GM18868 (cell line): ENCODE results near the gene ZNF284.
"Not testable (repeated sequence)": the region's sequence is repeated elsewhere in the genome, so short reads cannot be mapped to it uniquely, and the experiment has no call there.

ENCODE experiments used
- ATAC-seq: cut with Tn5 transposase; IDR thresholded peaks from one replicate; pipeline ENCODE4 v1.9.1; 2021; ENCODE audit warnings: mild to moderate bottlenecking, moderate library complexity; ENCODE audit not compliant: unreplicated experiment

Gene ZNF284

DNA sequence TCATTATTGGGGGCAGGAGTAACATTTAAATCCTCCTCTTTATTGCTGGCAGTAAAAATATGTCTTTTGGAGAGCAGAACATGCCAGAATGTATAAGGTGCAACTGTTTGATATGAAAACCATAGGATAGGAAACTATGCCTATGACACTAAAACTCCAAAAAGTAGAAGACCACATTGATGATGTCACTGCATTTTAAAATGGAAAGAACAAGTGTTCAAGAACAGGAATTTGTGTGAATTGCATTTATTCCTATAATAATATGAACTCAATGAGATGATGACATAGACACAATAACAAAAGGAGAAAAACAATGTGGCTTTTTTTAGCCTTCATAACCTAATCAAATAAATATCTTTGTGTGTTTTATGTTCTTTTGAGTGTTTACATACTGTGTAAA is 37.5 kb downstream of the ZNF284 start:
- ATAC-seq: no peak

DNA sequence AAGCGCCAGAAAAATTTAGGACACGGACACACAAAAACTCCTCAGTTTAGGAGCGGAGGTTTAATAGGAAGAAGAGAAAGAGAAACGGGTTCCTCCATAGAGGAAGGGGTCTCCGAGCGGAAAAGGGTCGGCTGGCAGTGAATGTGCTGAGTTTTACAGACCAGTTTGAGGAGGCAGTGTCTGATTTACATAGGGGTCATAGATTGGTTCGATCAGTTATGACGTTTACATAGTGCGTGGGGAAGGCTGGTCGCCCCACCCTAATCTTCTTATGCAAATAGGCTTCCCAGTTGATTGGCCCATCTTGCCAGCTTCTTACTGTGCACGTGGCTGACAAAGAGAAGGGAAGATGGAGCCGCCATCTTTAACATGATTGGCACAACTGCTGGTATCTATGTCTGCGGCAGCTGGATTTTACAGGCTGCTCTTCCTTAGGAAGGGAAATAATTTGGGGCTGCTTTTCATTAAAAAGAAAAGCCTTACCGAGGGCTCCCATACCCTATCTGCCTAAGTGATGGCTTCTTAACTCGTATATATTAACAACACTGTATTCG is 40.0 kb downstream of the ZNF284 start:
- no peak for ATAC-seq

DNA sequence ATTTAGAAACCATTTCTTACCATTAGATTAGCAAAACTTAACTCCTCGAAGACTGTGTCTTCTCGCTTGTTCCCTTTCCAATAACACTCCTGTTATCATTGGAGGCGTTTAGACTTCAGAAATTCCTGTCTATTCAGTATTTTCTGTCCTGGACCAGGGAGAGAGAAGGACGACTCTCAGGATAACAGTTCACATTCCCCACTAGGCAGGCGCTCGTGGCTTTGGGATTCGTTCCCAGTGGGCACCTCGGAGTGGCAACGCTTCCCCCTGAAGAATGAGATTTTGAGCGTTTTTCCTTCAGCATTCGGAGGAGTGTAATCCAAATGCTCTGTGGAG is 40.8 kb downstream of the ZNF284 start:
- peak; percentile 23 for ATAC-seq

DNA sequence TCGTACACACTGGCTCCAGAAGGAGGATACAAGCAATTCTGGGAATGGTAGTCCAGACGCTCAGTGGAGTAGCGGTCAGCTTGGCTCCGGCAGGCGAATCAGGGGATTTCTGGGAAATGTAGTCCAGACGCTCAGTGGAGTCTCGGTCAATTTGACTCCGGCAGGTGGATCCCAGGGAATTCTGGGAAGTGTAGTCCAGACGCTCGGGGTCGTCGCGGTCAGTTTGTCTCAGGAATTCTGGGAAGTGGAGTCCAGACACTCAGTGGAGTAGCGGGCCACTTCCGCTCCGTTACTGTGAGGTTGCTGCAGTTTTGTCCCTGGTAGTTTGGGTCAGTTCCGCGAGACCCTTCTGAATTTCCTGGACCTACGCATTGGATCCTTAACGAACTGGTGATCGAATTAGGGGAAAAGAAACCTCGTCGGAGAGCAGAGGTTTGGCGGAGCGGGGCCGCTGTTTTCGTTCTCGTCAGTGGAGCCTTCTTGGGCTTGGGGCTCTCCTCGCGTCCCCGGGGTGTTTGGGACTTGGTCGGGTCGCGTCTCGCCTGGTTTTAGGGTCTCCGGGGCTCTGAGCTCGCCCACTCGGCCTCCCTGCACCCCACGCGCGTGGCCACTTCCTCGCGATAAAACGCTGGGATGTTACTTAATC is 41.3 kb downstream of the ZNF284 start, which contains the start of gene ZNF225:
TSS of gene ZNF225 (plus strand) at position 262 of the 646 bp plus-strand sequence. CDS start 2,429 bp downstream, outside the sequence.
- peak; percentile 87 for ATAC-seq

DNA sequence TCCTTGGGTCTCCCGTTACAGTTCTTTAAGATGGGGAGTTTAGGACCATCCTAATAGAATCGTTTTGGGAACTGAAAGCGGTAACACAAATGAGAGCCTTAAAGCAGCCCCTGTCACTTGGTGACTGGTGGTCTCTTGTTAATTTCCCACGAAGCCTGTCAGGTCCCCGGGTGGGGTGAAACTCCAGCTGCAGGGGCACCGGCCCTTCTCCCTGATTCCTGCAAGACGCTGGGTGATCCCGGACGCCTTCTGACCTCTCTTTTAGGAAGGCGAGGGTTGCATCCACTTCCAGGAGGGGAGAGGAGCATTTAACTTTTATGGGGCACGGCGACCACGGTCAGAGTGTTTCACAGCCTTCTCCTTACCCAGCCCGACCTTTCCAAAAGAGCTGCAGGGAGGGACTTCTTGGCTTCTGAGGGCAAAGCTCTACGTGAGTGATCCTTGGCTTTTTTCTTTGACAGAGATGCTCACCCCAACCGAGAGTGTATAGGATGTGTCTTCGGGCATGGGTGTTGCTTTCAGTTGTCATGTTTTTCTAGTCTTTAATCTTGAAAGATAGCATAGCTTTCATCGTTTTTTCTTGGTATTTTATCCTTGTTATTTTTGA is 41.9 kb downstream of the ZNF284 start:
- no peak for ATAC-seq

- ATAC-seq: not testable (repeated sequence)
These were observed 49.2 kb downstream of the ZNF284 start for GRCh38 chr19:44121162-44121561.

DNA sequence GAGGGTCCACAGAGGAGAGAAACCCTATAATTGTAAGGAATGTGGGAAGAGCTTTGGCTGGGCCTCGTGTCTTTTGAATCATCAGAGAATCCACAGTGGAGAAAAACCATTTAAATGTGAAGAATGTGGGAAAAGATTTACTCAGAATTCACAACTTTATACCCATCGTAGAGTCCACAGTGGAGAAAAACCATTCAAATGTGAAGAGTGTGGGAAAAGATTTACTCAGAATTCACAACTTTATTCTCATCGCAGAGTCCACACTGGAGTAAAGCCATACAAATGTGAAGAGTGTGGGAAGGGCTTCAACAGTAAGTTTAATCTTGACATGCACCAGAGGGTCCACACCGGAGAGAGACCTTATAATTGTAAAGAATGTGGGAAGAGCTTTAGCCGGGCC is 60.0 kb downstream of the ZNF284 start:
- ATAC-seq: no peak
